Measurements from ENCODE around the gene PLXNA4.

DNA sequence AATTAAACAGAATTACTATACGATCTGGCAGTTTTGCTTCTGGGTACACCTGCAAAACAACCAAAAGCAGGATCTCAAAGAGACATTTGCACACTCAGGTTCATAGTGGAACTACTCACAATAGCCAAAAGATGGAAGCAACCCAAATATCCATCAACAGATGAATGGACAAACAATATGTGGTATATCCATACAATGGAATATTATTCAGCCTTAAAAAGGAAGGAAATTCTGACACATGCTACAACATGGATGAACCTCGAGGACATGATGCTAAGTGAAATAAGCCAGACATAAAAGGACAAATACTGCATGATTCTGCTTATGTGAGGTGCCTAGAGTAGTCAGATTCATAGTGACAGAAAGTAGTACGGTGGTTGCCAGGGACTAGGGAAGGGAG is 330.7 kb downstream of the PLXNA4 start:
- TF ChIP-seq EZH2 (IDR thresholded peaks at IDR 0.05; ENCODE audit: borderline replicate concordance, insufficient read depth, low read depth, low read length, poor library complexity, severe bottlenecking) (no peak), CTCF (IDR thresholded peaks at IDR 0.05) (no peak)

All from B cell (primary cell).